ENCODE measurements around the gene DNAJC11. TPM values are rescaled to one million over a fixed set of nuclear protein-coding genes. Genes with fewer than 3 reads are reported as not detected.
"Not testable (repeated sequence)": the region's sequence is repeated elsewhere in the genome, so short reads cannot be mapped to it uniquely, and the experiment has no call there.

Gene DNAJC11
- polyA plus RNA-seq, 1 experiment, result 41.9 TPM

GRCh38 chr1:6652986-6653385, 48.6 kb downstream of the DNAJC11 start:
- Histone ChIP-seq H3K27ac (ENCODE audit: low read depth, low read length) (no peak overlapping the region), H3K9me3 (ENCODE audit: control insufficient read depth, insufficient read depth, low read length) (no peaks in the 10 kb centered on the region), H3K27me3 (ENCODE audit: control insufficient read depth, insufficient read depth, low read length) (no peaks in the 10 kb centered on the region), H3K4me3 (ENCODE audit: low read depth, low read length) (no peak overlapping the region)
- POLR2A ChIA-PET, result no interaction called here
- no peak for DNase-seq (ENCODE audit: low read depth, low spot score)
- no peak for TF ChIP-seq CTCF (IDR thresholded peaks at IDR 0.05; ENCODE audit: low read depth, low read length)
- CTCF ChIA-PET, result no interaction called here

- POLR2A ChIA-PET, result interaction anchor here (0.6 kb wide), 1 partner anchor 10 kb away, joined by 4 read pairs; no protein-coding TSS in a partner anchor
- no peak overlapping the region for H3K4me3 ChIP-seq (ENCODE audit: low read depth, low read length)
- no peak for TF ChIP-seq CTCF (IDR thresholded peaks at IDR 0.05; ENCODE audit: low read depth, low read length)
- CTCF ChIA-PET, result interaction anchor here (0.5 to 1.1 kb wide), 2 partner anchors 94 to 97 kb away, joined by 3 to 4 read pairs; partner anchors contain the start of genes NOL9 and TAS1R1
- no peaks in the 10 kb centered on the region for H3K9me3 ChIP-seq (ENCODE audit: control insufficient read depth, insufficient read depth, low read length)
- DNase-seq (ENCODE audit: low read depth, low spot score), result no peak
- H3K27me3 ChIP-seq (ENCODE audit: control insufficient read depth, insufficient read depth, low read length), result no peaks in the 10 kb centered on the region
- H3K27ac ChIP-seq (ENCODE audit: low read depth, low read length), result no peak overlapping the region
These were observed 49.7 kb downstream of the DNAJC11 start for GRCh38 chr1:6651909-6652308.

GRCh38 chr1:6648556-6648955, 53.1 kb downstream of the DNAJC11 start:
- no peak overlapping the region for H3K4me3 ChIP-seq (ENCODE audit: low read depth, low read length)
- H3K27ac ChIP-seq (ENCODE audit: low read depth, low read length), result no peak overlapping the region
- CTCF ChIA-PET, result interaction anchor here (1.5 to 4.2 kb wide), 2 partner anchors 10 to 163 kb away, joined by 3 to 25 read pairs; no protein-coding TSS in a partner anchor
- no peak for TF ChIP-seq CTCF (IDR thresholded peaks at IDR 0.05; ENCODE audit: low read depth, low read length)
- no peak for DNase-seq (ENCODE audit: low read depth, low spot score)
- POLR2A ChIA-PET, result no interaction called here
- H3K27me3 ChIP-seq (ENCODE audit: control insufficient read depth, insufficient read depth, low read length), result no peaks in the 10 kb centered on the region
- no peaks in the 10 kb centered on the region for H3K9me3 ChIP-seq (ENCODE audit: control insufficient read depth, insufficient read depth, low read length)

- Histone ChIP-seq H3K9me3 (ENCODE audit: control insufficient read depth, insufficient read depth, low read length) (no peaks in the 10 kb centered on the region), H3K27ac (ENCODE audit: low read depth, low read length) (no peak overlapping the region), H3K27me3 (ENCODE audit: control insufficient read depth, insufficient read depth, low read length) (no peaks in the 10 kb centered on the region), H3K4me3 (ENCODE audit: low read depth, low read length) (no peak overlapping the region)
- no peak for DNase-seq (ENCODE audit: low read depth, low spot score)
- ChIA-PET CTCF (interaction anchor here (0.6 to 4.5 kb wide), 27 partner anchors 8 to 810 kb away, joined by 3 to 34 read pairs (median 4); partner anchors contain the start of genes NOL9 and TAS1R1), POLR2A (interaction anchor here (0.5 to 0.7 kb wide), 2 partner anchors 97 to 111 kb away, joined by 4 to 10 read pairs; no protein-coding TSS in a partner anchor)
- peak; percentile 69 for TF ChIP-seq CTCF (IDR thresholded peaks at IDR 0.05; ENCODE audit: low read depth, low read length)
These were observed 55.0 kb downstream of the DNAJC11 start for GRCh38 chr1:6646499-6647148.

- Histone ChIP-seq H3K9me3 (ENCODE audit: control insufficient read depth, insufficient read depth, low read length) (no peaks in the 10 kb centered on the region), H3K27me3 (ENCODE audit: control insufficient read depth, insufficient read depth, low read length) (no peaks in the 10 kb centered on the region), H3K27ac (ENCODE audit: low read depth, low read length) (no peak overlapping the region), H3K4me3 (ENCODE audit: low read depth, low read length) (no peak overlapping the region)
- no peak for DNase-seq (ENCODE audit: low read depth, low spot score)
- CTCF ChIA-PET, result interaction anchor here (1.0 to 4.5 kb wide), 7 partner anchors 11 to 160 kb away, joined by 3 to 34 read pairs (median 21); partner anchors contain the start of genes NOL9 and TAS1R1
- POLR2A ChIA-PET, result no interaction called here
- no peak for TF ChIP-seq CTCF (IDR thresholded peaks at IDR 0.05; ENCODE audit: low read depth, low read length)
These were observed 56.6 kb downstream of the DNAJC11 start for GRCh38 chr1:6645018-6645417.

GRCh38 chr1:6640867-6641266, 60.7 kb downstream of the DNAJC11 start:
- H3K27me3 ChIP-seq (ENCODE audit: control insufficient read depth, insufficient read depth, low read length); H3K4me3 ChIP-seq (ENCODE audit: low read depth, low read length); POLR2A ChIA-PET; H3K27ac ChIP-seq (ENCODE audit: low read depth, low read length); H3K9me3 ChIP-seq (ENCODE audit: control insufficient read depth, insufficient read depth, low read length); DNase-seq (ENCODE audit: low read depth, low spot score): not testable (repeated sequence)
- CTCF ChIA-PET, result interaction anchor here (1.3 to 1.7 kb wide), 3 partner anchors 151 to 155 kb away, joined by 3 to 6 read pairs (median 5); no protein-coding TSS in a partner anchor
